WTC11 (cell line): ENCODE data around the gene TPPP3. TPM values are rescaled to one million over a fixed set of nuclear protein-coding genes. Genes with fewer than 3 reads are reported as not detected.
A peak's percentile ranks its signal among the peaks of the same experiment; 100 is the strongest.

Experiments
- ARID4B ChIP-seq: sonication (generic); formaldehyde crosslinking; IDR thresholded peaks from 2 replicates; pipeline ENCODE4 v1.8.0; 2023; ENCODE audit warnings: missing genetic modification reagents, mild to moderate bottlenecking, borderline replicate concordance
- ATF2 ChIP-seq: sonication (generic); formaldehyde crosslinking; IDR thresholded peaks from 2 replicates; pipeline ENCODE4 v1.8.1; 2022; ENCODE audit warnings: low read depth, missing genetic modification reagents, borderline replicate concordance
- CTCF ChIP-seq: fragments of 200-600 bp; IDR thresholded peaks from 2 replicates; pipeline ENCODE4 v1.8.0; 2022; ENCODE audit warnings: antibody characterized with exemption
- EMX1 ChIP-seq: fragments of 250-450 bp; sonication (Bioruptor Pico); IDR thresholded peaks from 2 replicates; pipeline ENCODE4 v1.8.0; 2021; ENCODE audit warnings: mild to moderate bottlenecking
- FOXJ3 ChIP-seq: sonication (generic); formaldehyde crosslinking; IDR thresholded peaks from 2 replicates; pipeline ENCODE4 v1.9.0; 2021; ENCODE audit warnings: missing genetic modification reagents, mild to moderate bottlenecking, borderline replicate concordance
- FOXP1 ChIP-seq: sonication (generic); formaldehyde crosslinking; IDR thresholded peaks from 2 replicates; pipeline ENCODE4 v1.8.0; 2022; ENCODE audit warnings: missing genetic modification reagents, mild to moderate bottlenecking, moderate library complexity, borderline replicate concordance
- FOXP4 ChIP-seq: sonication (generic); formaldehyde crosslinking; IDR thresholded peaks from 2 replicates; pipeline ENCODE4 v1.8.0; 2022; ENCODE audit warnings: mild to moderate bottlenecking, missing genetic modification reagents
- IRF1 ChIP-seq: sonication (generic); formaldehyde crosslinking; IDR thresholded peaks from 2 replicates; pipeline ENCODE4 v1.8.0; 2023; ENCODE audit warnings: missing genetic modification reagents
- IRF2 ChIP-seq: sonication (generic); formaldehyde crosslinking; IDR thresholded peaks from 2 replicates; pipeline ENCODE4 v1.8.0; 2022; ENCODE audit warnings: low read depth, missing genetic modification reagents, borderline replicate concordance
- ZBTB21 ChIP-seq: sonication (generic); formaldehyde crosslinking; IDR thresholded peaks from 2 replicates; pipeline ENCODE4 v1.8.1; 2023; ENCODE audit warnings: mild to moderate bottlenecking, missing genetic modification reagents, borderline replicate concordance
- ZNF138 ChIP-seq: sonication (generic); formaldehyde crosslinking; conservative IDR thresholded peaks from 2 replicates; pipeline ENCODE4 v1.8.1; 2022; ENCODE audit warnings: mild to moderate bottlenecking, moderate library complexity, missing genetic modification reagents
- ZNF232 ChIP-seq: sonication (generic); formaldehyde crosslinking; IDR thresholded peaks from 2 replicates; pipeline ENCODE4 v1.8.0; 2022; ENCODE audit warnings: mild to moderate bottlenecking, missing genetic modification reagents
- ZNF532 ChIP-seq: fragments of 250-450 bp; sonication (Bioruptor Pico); IDR thresholded peaks from 2 replicates; pipeline ENCODE4 v1.9.0; 2021; ENCODE audit warnings: mild to moderate bottlenecking, borderline replicate concordance
- total RNA-seq: library from RNA; stranded (reverse); gene quantifications from 3 replicates; pipeline ENCODE4 v1.2.3, GENCODE V29; 2021
- TF ChIP-seq, protein P1 (sequence below): sonication (generic); formaldehyde crosslinking; IDR thresholded peaks from 2 replicates; pipeline ENCODE4 v1.8.0; 2023; ENCODE audit warnings: mild to moderate bottlenecking, missing genetic modification reagents

TPPP3 gene
- total RNA-seq, 1 experiment from 2014 or later: 0.74 TPM

DNA sequence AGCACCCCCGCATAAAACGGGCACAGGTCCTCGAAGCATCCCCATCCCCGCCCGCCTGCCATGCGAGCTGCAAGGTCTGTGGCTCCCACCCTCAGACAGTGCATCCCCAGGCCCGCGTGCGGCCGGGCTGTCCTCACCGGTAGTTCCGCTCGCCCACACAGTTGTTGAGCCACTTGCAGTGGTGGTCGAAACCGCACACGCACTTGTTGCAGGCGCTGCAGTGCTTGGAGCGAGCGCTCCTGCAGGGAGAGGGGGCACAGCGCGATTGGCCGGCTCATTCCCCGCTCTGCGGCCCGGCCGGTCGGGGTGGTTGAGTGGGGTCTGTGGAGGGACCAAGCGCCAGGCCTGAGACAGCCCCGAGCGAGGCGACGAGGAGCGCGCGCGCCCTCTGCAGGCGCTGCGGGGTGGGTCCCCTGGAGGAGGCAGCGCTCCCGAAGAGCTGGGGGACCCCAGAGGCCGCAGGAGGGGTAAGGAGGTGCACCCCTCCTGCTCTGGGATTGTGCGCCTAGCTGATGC lies 6.0 kb upstream of the TPPP3 start (continued):
- no peak for TF ChIP-seq ZNF532 (CRISPR knock-in tag)
- TF ChIP-seq ZNF138 (CRISPR knock-in tag): 0 out of 2 replicates have a peak, but pooled peaks have one; percentile 67
- no peak for TF ChIP-seq ATF2 (CRISPR knock-in tag)
- no peak for TF ChIP-seq ARID4B (CRISPR knock-in tag)
- no peak for TF ChIP-seq FOXP4 (CRISPR knock-in tag)
- no peak for TF ChIP-seq ZNF232 (CRISPR knock-in tag)
- TF ChIP-seq FOXP1: peak; percentile 24; the same call in 1 of the 2 replicates
- TF ChIP-seq, protein P1, sequence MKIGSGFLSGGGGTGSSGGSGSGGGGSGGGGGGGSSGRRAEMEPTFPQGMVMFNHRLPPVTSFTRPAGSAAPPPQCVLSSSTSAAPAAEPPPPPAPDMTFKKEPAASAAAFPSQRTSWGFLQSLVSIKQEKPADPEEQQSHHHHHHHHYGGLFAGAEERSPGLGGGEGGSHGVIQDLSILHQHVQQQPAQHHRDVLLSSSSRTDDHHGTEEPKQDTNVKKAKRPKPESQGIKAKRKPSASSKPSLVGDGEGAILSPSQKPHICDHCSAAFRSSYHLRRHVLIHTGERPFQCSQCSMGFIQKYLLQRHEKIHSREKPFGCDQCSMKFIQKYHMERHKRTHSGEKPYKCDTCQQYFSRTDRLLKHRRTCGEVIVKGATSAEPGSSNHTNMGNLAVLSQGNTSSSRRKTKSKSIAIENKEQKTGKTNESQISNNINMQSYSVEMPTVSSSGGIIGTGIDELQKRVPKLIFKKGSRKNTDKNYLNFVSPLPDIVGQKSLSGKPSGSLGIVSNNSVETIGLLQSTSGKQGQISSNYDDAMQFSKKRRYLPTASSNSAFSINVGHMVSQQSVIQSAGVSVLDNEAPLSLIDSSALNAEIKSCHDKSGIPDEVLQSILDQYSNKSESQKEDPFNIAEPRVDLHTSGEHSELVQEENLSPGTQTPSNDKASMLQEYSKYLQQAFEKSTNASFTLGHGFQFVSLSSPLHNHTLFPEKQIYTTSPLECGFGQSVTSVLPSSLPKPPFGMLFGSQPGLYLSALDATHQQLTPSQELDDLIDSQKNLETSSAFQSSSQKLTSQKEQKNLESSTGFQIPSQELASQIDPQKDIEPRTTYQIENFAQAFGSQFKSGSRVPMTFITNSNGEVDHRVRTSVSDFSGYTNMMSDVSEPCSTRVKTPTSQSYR (CRISPR knock-in tag): 0 out of 2 replicates have a peak, but pooled peaks have one; percentile 32
- 0 out of 2 replicates have a peak, but pooled peaks have one; percentile 59 for TF ChIP-seq ZBTB21 (CRISPR knock-in tag)
- TF ChIP-seq IRF1 (CRISPR knock-in tag): no peak
- no peak for TF ChIP-seq FOXJ3 (CRISPR knock-in tag)
- peak; percentile 80; the same call in 1 of the 2 replicates for TF ChIP-seq CTCF
- TF ChIP-seq EMX1: no peak
- no peak for TF ChIP-seq IRF2 (CRISPR knock-in tag)
